PC-9 (cell line): ENCODE results near the gene CNTN5. TPM values are rescaled to one million over a fixed set of nuclear protein-coding genes. Genes with fewer than 3 reads are reported as not detected.
"Not testable (repeated sequence)": the region's sequence is repeated elsewhere in the genome, so short reads cannot be mapped to it uniquely, and the experiment has no call there.

ENCODE experiments used
- BruUV-seq: library from RNA; stranded (reverse); fragments of 400-500 nt; replicated peaks from 2 replicates; lab custom pipeline; 2021; lab: Mats Ljungman, UMichigan
- CTCF ChIA-PET: fragments of 300-600 bp; sonication (Branson Sonifier 250); formaldehyde crosslinking; loops from one replicate; lab custom pipeline; 2022; ENCODE audit warnings: antibody characterized with exemption; lab: Charles Lee
- POLR2A ChIA-PET: fragments of 300-600 bp; sonication (Branson Sonifier 250); formaldehyde crosslinking; loops from one replicate; lab custom pipeline; 2022; ENCODE audit warnings: antibody characterized with exemption; ENCODE audit not compliant: unreplicated experiment; lab: Charles Lee
- DNase-seq, 2 experiments: peaks; one replicate each; pipeline versions ENCODE4 v3.0.0 to v3.0.0-alpha.2; 2015 to 2022; ENCODE audit warnings: mixed read lengths in 1 of 2
- H2AFZ ChIP-seq: fragments of 200-600 bp; sonication (generic); 2 replicates; pipeline ENCODE4 v1.8.1; 2017; ENCODE audit warnings: antibody characterized with exemption
- H3F3A ChIP-seq: fragments of 200-600 bp; sonication (generic); 2 replicates; pipeline ENCODE4 v1.8.1; 2017; ENCODE audit warnings: antibody characterized with exemption, mild to moderate bottlenecking, low read depth; ENCODE audit not compliant: insufficient read depth
- H3K27ac ChIP-seq: fragments of 200-600 bp; sonication (generic); 2 replicates; pipeline ENCODE4 v1.6.1; 2016; ENCODE audit warnings: mixed run types
- H3K27me3 ChIP-seq: fragments of 200-600 bp; sonication (generic); 2 replicates; pipeline ENCODE4 v1.6.1; 2016; ENCODE audit warnings: low read depth, mixed run types; ENCODE audit not compliant: insufficient read depth
- H3K36me3 ChIP-seq: fragments of 200-600 bp; sonication (generic); 2 replicates; pipeline ENCODE4 v1.6.1; 2016; ENCODE audit warnings: low read depth, mixed run types
- H3K4me1 ChIP-seq: fragments of 200-600 bp; sonication (generic); replicated peaks from 2 replicates; pipeline ENCODE4 v1.6.1; 2016; ENCODE audit warnings: mixed run types; ENCODE audit not compliant: insufficient read depth
- H3K4me2 ChIP-seq: fragments of 200-600 bp; sonication (generic); 2 replicates; pipeline ENCODE4 v1.6.1; 2017; ENCODE audit warnings: mixed run types
- H3K4me3 ChIP-seq: fragments of 200-600 bp; sonication (generic); 2 replicates; pipeline ENCODE4 v1.6.1; 2016; ENCODE audit warnings: mixed run types
- H3K79me2 ChIP-seq: fragments of 200-600 bp; sonication (generic); 2 replicates; pipeline ENCODE4 v1.6.1; 2017; ENCODE audit warnings: low read depth, mixed run types
- H3K9me2 ChIP-seq: fragments of 200-600 bp; sonication (generic); 2 replicates; pipeline ENCODE4 v1.8.1; 2017; ENCODE audit warnings: mild to moderate bottlenecking; ENCODE audit not compliant: insufficient read depth
- H3K9me3 ChIP-seq: fragments of 200-600 bp; sonication (generic); 2 replicates; pipeline ENCODE4 v1.8.1; 2016; ENCODE audit warnings: low read depth; ENCODE audit not compliant: insufficient read depth
- H4K20me1 ChIP-seq: fragments of 200-600 bp; sonication (generic); 2 replicates; pipeline ENCODE4 v1.8.1; 2017; ENCODE audit not compliant: insufficient read depth
- CTCF ChIP-seq: fragments of 200-600 bp; sonication (generic); conservative IDR thresholded peaks from 2 replicates; pipeline ENCODE4 v1.6.1; 2017; ENCODE audit warnings: mixed run types, antibody characterized with exemption, mild to moderate bottlenecking, moderate library complexity
- EZH2 ChIP-seq: fragments of 200-600 bp; sonication (generic); IDR thresholded peaks from 2 replicates; pipeline ENCODE4 v1.8.0; 2017; ENCODE audit warnings: antibody characterized with exemption, low read depth
- intact Hi-C: fragments of 100-400 bp; cut with micrococcal nuclease; formaldehyde crosslinking; loops from one replicate; pipeline ENCODE4 v1.10.0; 2022; ENCODE audit not compliant: unreplicated experiment
- total RNA-seq: library from RNA; stranded (reverse); gene quantifications from 2 replicates; pipeline ENCODE4 v1.2.3, GENCODE V29; 2021

CNTN5 gene
- total RNA-seq, 1 experiment from 2014 or later, result not detected

GRCh38 chr11:100269516-100269915 is 1248.8 kb downstream of the CNTN5 start:
- Histone ChIP-seq H4K20me1 (no peaks in the 10 kb centered on the region), H3K9me2 (no peaks in the 10 kb centered on the region), H2AFZ (no peak overlapping the region), H3F3A (no peaks in the 10 kb centered on the region), H3K9me3 (no peaks in the 10 kb centered on the region), H3K4me3 (no peak overlapping the region), H3K4me2 (no peak overlapping the region), H3K27me3 (no peaks in the 10 kb centered on the region), H3K4me1 (no peaks in the 10 kb centered on the region), H3K36me3 (no peaks in the 10 kb centered on the region), H3K79me2 (no peaks in the 10 kb centered on the region), H3K27ac (no peak overlapping the region)
- TF ChIP-seq EZH2, result no peak
- no peak for TF ChIP-seq CTCF
- ChIA-PET POLR2A (no interaction called here), CTCF (no interaction called here)
- BruUV-seq, result no TSS peak
- DNase-seq, result no peak
- intact Hi-C loops, result no loop called here

- ChIA-PET POLR2A (no interaction called here), CTCF (no interaction called here)
- Histone ChIP-seq H3K27ac (no peak overlapping the region), H3K4me1 (no peaks in the 10 kb centered on the region), H4K20me1 (no peaks in the 10 kb centered on the region), H3K9me2 (no peaks in the 10 kb centered on the region), H3K79me2 (no peaks in the 10 kb centered on the region), H3K4me3 (no peak overlapping the region), H3K36me3 (no peaks in the 10 kb centered on the region), H3K4me2 (no peak overlapping the region), H3K27me3 (no peaks in the 10 kb centered on the region), H3K9me3 (no peaks in the 10 kb centered on the region), H3F3A (no peaks in the 10 kb centered on the region), H2AFZ (no peak overlapping the region)
- no peak for DNase-seq
- no TSS peak for BruUV-seq
- TF ChIP-seq CTCF (no peak), EZH2 (no peak)
- intact Hi-C loops, result no loop called here
Observed at GRCh38 chr11:100273066-100273815, 1252.5 kb downstream of the CNTN5 start.

- H3F3A ChIP-seq, H2AFZ ChIP-seq, H3K4me1 ChIP-seq, H3K27ac ChIP-seq, H4K20me1 ChIP-seq, H3K4me3 ChIP-seq, CTCF ChIA-PET, H3K9me2 ChIP-seq, DNase-seq, H3K9me3 ChIP-seq, H3K4me2 ChIP-seq, H3K36me3 ChIP-seq, BruUV-seq, intact Hi-C loops, POLR2A ChIA-PET, H3K79me2 ChIP-seq, H3K27me3 ChIP-seq: not testable (repeated sequence)
Observed at GRCh38 chr11:100274466-100274865, 1253.7 kb downstream of the CNTN5 start.

GRCh38 chr11:100294748-100295147 is 1274.0 kb downstream of the CNTN5 start:
- Histone ChIP-seq H3K27me3 (no peaks in the 10 kb centered on the region), H3K79me2 (no peaks in the 10 kb centered on the region), H3K4me1 (no peaks in the 10 kb centered on the region), H2AFZ (no peak overlapping the region), H3K4me2 (no peak overlapping the region), H3F3A (no peaks in the 10 kb centered on the region), H3K9me2 (no peaks in the 10 kb centered on the region), H4K20me1 (no peaks in the 10 kb centered on the region), H3K4me3 (no peak overlapping the region), H3K9me3 (no peaks in the 10 kb centered on the region), H3K36me3 (no peaks in the 10 kb centered on the region), H3K27ac (no peak overlapping the region)
- no TSS peak for BruUV-seq
- no peak for DNase-seq
- POLR2A ChIA-PET, result no interaction called here
- intact Hi-C loops, result no loop called here
- TF ChIP-seq CTCF (no peak), EZH2 (no peak)
- CTCF ChIA-PET, result no interaction called here
